ENCODE data around the gene SPDEF.

- TF ChIP-seq RAD21 (conservative IDR thresholded peaks at IDR 0.05 in 1 of 2, IDR thresholded peaks at IDR 0.05 in 1 of 2) (no peak), CTCF (IDR thresholded peaks at IDR 0.05) (no peak), PBX3 (IDR thresholded peaks at IDR 0.05) (no peak), HDAC2 (IDR thresholded peaks at IDR 0.05) (no peak), CBX2 (IDR thresholded peaks at IDR 0.05; ENCODE audit: borderline replicate concordance, low read depth) (no peak), POLR2A (IDR thresholded peaks at IDR 0.05; ENCODE audit: low read length) (no peak), RNF2 (IDR thresholded peaks at IDR 0.05; ENCODE audit: borderline replicate concordance, low read depth) (no peak), RCOR1 (IDR thresholded peaks at IDR 0.05; ENCODE audit: low read depth, low read length) (no peak), BHLHE40 (IDR thresholded peaks at IDR 0.05; ENCODE audit: low read depth, low read length) (no peak), ESRRA (IDR thresholded peaks at IDR 0.05; ENCODE audit: borderline replicate concordance, low read length) (no peak), MAZ (IDR thresholded peaks at IDR 0.05; ENCODE audit: borderline replicate concordance, low read depth, low read length) (no peak), HOXA7 (CRISPR knock-in tag; IDR thresholded peaks at IDR 0.05) (no peak)
- TF ChIP-seq, protein P1, sequence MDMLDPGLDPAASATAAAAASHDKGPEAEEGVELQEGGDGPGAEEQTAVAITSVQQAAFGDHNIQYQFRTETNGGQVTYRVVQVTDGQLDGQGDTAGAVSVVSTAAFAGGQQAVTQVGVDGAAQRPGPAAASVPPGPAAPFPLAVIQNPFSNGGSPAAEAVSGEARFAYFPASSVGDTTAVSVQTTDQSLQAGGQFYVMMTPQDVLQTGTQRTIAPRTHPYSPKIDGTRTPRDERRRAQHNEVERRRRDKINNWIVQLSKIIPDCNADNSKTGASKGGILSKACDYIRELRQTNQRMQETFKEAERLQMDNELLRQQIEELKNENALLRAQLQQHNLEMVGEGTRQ (IDR thresholded peaks at IDR 0.05), result no peak
These were observed 16.5 kb upstream of the SPDEF start for GRCh38 chr6:34572585-34572984.

All from A549 (cell line).